Stomach (tissue), 9 donors: Measurements from ENCODE around the gene FURIN. TPM values are rescaled to one million over a fixed set of nuclear protein-coding genes. Genes with fewer than 3 reads are reported as not detected.
"Not testable (repeated sequence)": the region's sequence is repeated elsewhere in the genome, so short reads cannot be mapped to it uniquely, and the experiment has no call there.

ENCODE experiments used
- DNase-seq, 2 donors: peaks; one replicate each; pipeline versions ENCODE4 v3.0.0 to v3.0.0-alpha.2; 2013 to 2019
- H3K27ac ChIP-seq, 5 donors: fragments of 200-600 bp in 4 of 5; sonication (generic) in 4 of 5; one replicate each; pipeline ENCODE4 v1.5.1; 2013 to 2019; ENCODE audit warnings: mild to moderate bottlenecking in 1 of 5, moderate library complexity in 1 of 5
- H3K27me3 ChIP-seq, 3 donors: fragments of 200-600 bp; sonication (generic); one replicate each; pipeline ENCODE4 v1.5.1; 2017 to 2019; ENCODE audit warnings: mixed run types in 1 of 3
- H3K36me3 ChIP-seq, 4 donors: fragments of 200-600 bp; sonication (generic); 1 replicate in 3 of 4; 2 replicates in 1 of 4; pipeline ENCODE4 v1.5.1; 2016 to 2019
- H3K4me1 ChIP-seq, 4 donors: fragments of 200-600 bp; sonication (generic); one replicate each; pipeline ENCODE4 v1.5.1; 2016 to 2019
- H3K4me3 ChIP-seq, 4 donors: fragments of 200-600 bp; sonication (generic) in 3 of 4; one replicate each; pipeline ENCODE4 v1.5.1; 2016 to 2019; ENCODE audit warnings: mild to moderate bottlenecking in 1 of 4
- H3K9me3 ChIP-seq, 4 donors: fragments of 200-600 bp; sonication (generic); one replicate each; pipeline ENCODE4 v1.5.1; 2016 to 2019
- EP300 ChIP-seq: sonication (generic); formaldehyde crosslinking; IDR thresholded peaks from one replicate; pipeline ENCODE4 v1.6.1; 2017; ENCODE audit warnings: antibody characterized with exemption
- POLR2A ChIP-seq, 4 donors: fragments of 450-650 bp; IDR thresholded peaks; one replicate each; pipeline ENCODE4 v1.6.1; 2016; ENCODE audit warnings: antibody characterized with exemption in 4 of 4, control low read depth in 2 of 4, mild to moderate bottlenecking in 1 of 4, moderate library complexity in 1 of 4
- POLR2AphosphoS5 ChIP-seq, 3 donors: sonication (generic); formaldehyde crosslinking; IDR thresholded peaks; one replicate each; pipeline ENCODE4 v1.6.1; 2016; ENCODE audit warnings: antibody characterized with exemption in 3 of 3
- WGBS, 5 donors: extraction: QIAGEN DNeasy Blood & Tissue Kit in 3 of 5; methylation state at CpG; one replicate each; pipeline versions ENCODE4 v1.1.5 to v1.1.7; 2013 to 2018; 5-methylcytosine and 5-hydroxymethylcytosine counted together
- intact Hi-C: fragments of 100-400 bp; cut with DNase I; formaldehyde crosslinking; loops from one replicate; pipeline ENCODE4 v1.15.1; 2023; ENCODE audit warnings: low total_unique reads
- polyA plus RNA-seq, 3 donors: library from polyadenylated mRNA; stranded (reverse); fragments of 200-250 nt; gene quantifications; one replicate each; pipeline ENCODE4 v1.2.3, GENCODE V29; 2013
- total RNA-seq, 5 donors: library from RNA; depleted of rRNA; stranded (reverse); fragments of >200 nt; gene quantifications; one replicate each; pipeline versions ENCODE4 v1.1.0 to v1.2.3, GENCODE V29; 2014 to 2016
- TF ChIP-seq, protein P1 (sequence below), 7 experiments: fragments of 450-650 bp in 4 of 7; fragments of 200-600 bp in 3 of 7; sonication (generic) in 3 of 7; IDR thresholded peaks; one replicate each; pipeline ENCODE4 v1.5.1; 2016 to 2019; ENCODE audit warnings: antibody characterized with exemption in 7 of 7, control low read depth in 2 of 7, mild to moderate bottlenecking in 1 of 7
- donor health status: healthy with polysubstance abuse.
- donor health status: Bipolar disorder and iron deficiency.
- donor health status: healthy.

Gene FURIN
- total and polyA plus RNA-seq, 8 donors = 13.7 to 81.1 (median 43.2) TPM

DNA sequence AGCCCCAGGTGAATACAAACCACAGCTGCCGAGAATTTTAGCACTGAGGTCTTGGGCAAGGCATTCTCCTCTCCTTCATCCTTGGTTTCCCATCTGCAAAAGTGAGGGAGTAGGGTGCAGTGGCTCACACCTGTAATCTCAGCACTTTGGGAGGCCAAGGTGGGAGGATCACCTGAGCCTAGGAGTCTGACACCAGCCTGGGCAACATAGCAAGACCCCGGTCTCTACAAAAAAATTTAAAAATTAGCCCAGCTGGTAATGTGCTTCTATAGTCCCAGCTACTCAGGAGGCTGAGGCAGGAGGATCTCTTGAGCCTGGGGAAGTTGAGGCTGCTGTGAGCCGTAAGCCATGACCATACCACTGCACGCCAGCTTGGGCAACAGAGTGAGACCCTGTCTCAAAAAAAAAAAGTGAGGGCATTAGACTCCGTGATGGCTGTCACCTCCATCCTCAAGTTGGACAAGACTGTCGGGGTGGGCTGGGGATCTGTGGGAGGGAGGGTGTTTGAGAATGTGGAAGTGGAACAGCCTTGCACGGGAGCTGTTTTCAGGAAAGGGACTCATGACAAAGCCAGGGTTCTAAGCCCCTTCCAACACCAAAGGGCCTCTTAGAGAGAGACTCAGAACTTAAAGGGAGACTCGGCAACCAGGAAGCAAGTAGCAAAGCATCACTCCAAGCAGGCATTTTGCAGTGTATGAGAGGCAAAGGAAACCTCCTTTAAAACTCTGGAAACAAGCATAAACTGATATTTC is 46.0 kb upstream of the FURIN start:
- WGBS, 5 donors = 80 to 93% (median 91%) methylated on average over 7 to 8 of the region's 8 CpGs
- TF ChIP-seq, protein P1, sequence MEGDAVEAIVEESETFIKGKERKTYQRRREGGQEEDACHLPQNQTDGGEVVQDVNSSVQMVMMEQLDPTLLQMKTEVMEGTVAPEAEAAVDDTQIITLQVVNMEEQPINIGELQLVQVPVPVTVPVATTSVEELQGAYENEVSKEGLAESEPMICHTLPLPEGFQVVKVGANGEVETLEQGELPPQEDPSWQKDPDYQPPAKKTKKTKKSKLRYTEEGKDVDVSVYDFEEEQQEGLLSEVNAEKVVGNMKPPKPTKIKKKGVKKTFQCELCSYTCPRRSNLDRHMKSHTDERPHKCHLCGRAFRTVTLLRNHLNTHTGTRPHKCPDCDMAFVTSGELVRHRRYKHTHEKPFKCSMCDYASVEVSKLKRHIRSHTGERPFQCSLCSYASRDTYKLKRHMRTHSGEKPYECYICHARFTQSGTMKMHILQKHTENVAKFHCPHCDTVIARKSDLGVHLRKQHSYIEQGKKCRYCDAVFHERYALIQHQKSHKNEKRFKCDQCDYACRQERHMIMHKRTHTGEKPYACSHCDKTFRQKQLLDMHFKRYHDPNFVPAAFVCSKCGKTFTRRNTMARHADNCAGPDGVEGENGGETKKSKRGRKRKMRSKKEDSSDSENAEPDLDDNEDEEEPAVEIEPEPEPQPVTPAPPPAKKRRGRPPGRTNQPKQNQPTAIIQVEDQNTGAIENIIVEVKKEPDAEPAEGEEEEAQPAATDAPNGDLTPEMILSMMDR (IDR thresholded peaks at IDR 0.05) = no peak
- no peak for TF ChIP-seq POLR2A (IDR thresholded peaks at IDR 0.05)
- TF ChIP-seq EP300 = no peak
- TF ChIP-seq POLR2AphosphoS5 (IDR thresholded peaks at IDR 0.05) = no peak
- Histone ChIP-seq H3K27ac (no peak overlapping the region), H3K9me3 (no peaks in the 10 kb centered on the region), H3K27me3 (no peaks in the 10 kb centered on the region), H3K4me1 (peaks cover 0 to 28% (median 17%) of the 10 kb centered on the region in 4 donors), H3K36me3 (no peaks in the 10 kb centered on the region), H3K4me3 (no peak overlapping the region)
- no peak for DNase-seq
- intact Hi-C loops = no loop called here

DNA sequence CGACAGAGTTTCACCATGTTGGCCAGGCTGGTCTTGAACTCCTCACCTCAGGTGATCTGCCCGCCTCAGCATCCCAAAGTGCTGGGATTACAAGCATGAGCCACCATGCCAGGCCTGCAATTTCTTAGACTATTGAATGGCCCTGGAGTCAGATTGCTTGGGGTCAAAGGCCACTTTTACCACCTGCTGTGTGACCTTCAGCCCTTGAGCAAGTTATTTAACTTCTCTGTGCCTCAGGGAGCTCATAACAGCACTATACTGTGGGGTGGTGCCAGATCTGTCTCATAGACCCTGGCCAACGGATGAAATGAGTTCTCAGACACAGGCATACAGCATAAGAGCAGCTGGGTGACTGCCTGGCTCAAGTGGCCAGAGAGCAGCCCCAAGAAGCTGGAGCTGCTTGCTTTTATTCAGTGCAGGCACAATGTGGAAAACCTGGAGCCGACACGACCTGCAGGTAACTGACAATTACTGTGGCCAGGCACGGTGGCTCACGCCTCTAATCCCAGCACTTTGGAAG is 44.9 kb upstream of the FURIN start:
- no peaks in the 10 kb centered on the region for H3K36me3 ChIP-seq
- DNase-seq = no peak
- 82 to 94% (median 88%) methylated on average over 7 of the region's 7 CpGs for WGBS, 5 donors
- no peak overlapping the region for H3K4me3 ChIP-seq
- intact Hi-C loops = no loop called here
- H3K27ac ChIP-seq = no peak overlapping the region
- H3K27me3 ChIP-seq = no peaks in the 10 kb centered on the region
- H3K9me3 ChIP-seq = no peaks in the 10 kb centered on the region
- peaks cover 0 to 17% (median 9%) of the 10 kb centered on the region in 4 donors for H3K4me1 ChIP-seq
- no peak for TF ChIP-seq POLR2A (IDR thresholded peaks at IDR 0.05)
- TF ChIP-seq, protein P1 (IDR thresholded peaks at IDR 0.05) = no peak

DNA sequence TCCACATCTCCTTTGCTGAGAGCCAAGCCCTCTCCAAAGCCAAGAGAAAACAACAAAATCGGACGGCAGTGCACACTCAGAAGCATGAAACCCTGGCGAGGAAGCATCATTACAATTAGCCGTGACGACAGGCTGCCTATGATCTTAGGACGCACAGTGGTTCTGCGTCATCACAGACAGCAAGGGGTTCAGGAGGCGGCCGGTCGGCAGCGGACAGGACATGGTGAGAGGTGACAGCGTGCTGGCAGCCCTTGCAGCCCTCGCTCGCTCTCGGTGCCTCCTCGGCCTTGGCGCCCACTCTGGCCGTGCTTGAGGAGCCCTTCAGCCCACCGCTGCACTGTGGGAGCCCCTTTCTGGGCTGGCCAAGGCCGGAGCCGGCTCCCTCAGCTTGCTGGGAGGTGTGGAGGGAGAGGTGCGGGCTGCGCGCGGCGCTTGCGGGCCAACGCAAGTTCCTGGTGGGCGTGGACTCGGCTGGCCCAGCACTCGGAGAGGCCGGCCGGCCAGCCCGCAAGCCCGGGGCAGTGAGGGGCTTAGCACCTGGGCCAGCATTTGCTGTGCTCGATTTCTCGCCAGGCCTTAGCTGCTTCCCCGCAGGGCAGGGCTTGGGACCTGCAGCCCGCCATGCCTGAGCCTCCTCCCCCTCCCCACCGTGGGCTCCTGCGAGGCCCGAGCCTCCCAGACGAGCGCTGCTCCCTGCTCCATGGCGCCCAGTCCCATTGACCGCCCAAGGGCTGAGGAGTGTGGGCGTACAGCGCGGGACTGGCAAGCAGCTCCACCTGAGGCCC is 43.1 kb upstream of the FURIN start:
- intact Hi-C loops, H3K27me3 ChIP-seq, H3K9me3 ChIP-seq, H3K4me3 ChIP-seq, DNase-seq, H3K36me3 ChIP-seq, H3K27ac ChIP-seq: not testable (repeated sequence)
- peaks cover 0 to 17% (median 4%) of the 10 kb centered on the region in 4 donors for H3K4me1 ChIP-seq
- 91 to 99% (median 97%) methylated on average over 27 to 48 of the region's 49 CpGs for WGBS, 5 donors

DNA sequence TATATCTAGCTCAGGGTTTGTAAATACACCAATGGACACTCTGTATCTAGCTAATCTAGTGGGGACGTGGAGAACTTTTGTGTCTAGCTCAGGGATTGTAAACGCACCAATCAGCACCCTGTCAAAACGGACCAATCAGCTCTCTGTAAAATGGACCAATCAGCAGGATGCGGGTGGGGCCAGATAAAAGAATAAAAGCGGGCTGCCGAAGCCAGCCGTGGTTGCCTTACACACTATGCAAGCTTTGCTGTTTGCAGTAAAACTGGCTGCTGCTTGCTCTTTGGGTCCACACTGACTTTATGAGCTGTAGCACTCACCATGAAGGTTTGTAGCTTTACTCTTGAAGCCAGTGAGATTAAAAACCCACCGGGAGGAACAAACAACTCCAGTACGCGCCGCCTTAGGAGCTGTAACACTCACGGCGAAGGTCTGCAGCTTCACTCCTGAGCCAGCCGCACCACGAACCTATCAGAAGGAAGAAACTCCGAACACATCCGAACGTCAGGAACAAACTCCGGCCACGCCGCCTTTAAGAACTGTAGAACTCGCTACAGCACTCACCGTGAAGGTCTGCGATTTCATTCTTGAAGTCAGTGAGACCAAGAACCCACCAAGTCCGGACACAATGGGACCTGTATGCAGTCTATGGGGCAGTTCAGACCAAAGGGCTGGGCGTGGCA is 42.0 kb upstream of the FURIN start:
- H3K9me3 ChIP-seq = not testable (repeated sequence)
- 87 to 91% (median 90%) methylated on average over 25 to 26 of the region's 26 CpGs for WGBS, 5 donors
- peaks cover 0 to 20% (median 4%) of the 10 kb centered on the region in 4 donors for H3K4me1 ChIP-seq

DNA sequence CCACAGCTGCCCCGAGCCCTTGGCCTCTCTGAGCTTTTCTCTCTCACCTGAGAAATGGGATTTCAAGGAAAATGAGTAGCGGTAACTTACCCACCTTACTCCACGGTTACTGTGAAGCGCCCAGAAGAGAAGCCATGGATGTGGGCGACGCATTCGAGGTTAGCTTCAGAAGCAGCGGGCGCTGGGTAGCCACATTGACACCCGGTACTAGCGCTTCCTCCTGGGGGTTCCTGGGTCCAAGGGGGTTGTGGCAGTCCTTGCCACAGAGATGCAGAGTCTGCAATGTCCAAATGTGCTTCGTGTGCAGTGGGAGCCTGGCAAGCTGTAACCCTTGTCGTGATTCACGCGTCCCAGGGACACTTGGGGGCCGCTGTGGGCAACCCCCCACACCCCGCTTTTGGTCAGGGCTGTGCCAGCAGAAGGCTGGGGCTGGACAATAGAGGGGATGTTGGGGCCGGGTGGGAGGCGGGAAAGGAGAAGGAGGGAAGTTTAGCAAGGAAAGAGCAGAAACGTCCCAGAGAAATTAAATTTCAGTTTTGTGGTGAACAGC is 41.4 kb upstream of the FURIN start:
- no peaks in the 10 kb centered on the region for H3K36me3 ChIP-seq
- TF ChIP-seq POLR2A (IDR thresholded peaks at IDR 0.05) = no peak
- TF ChIP-seq EP300 = no peak
- no peak for TF ChIP-seq POLR2AphosphoS5 (IDR thresholded peaks at IDR 0.05)
- TF ChIP-seq, protein P1 (IDR thresholded peaks at IDR 0.05) = no peak
- no peak for DNase-seq
- H3K4me1 ChIP-seq = peaks cover 0 to 20% (median 4%) of the 10 kb centered on the region in 4 donors
- no peaks in the 10 kb centered on the region for H3K27me3 ChIP-seq
- H3K27ac ChIP-seq = no peak overlapping the region
- 89 to 96% (median 94%) methylated on average over 20 of the region's 20 CpGs for WGBS, 5 donors
- intact Hi-C loops = no loop called here
- no peaks in the 10 kb centered on the region for H3K9me3 ChIP-seq
- H3K4me3 ChIP-seq = no peak overlapping the region

More for the DNA sequence above, 42.0 kb upstream of the FURIN start:
- H3K4me3 ChIP-seq, H3K36me3 ChIP-seq, H3K27me3 ChIP-seq, intact Hi-C loops, H3K27ac ChIP-seq, DNase-seq: not testable (repeated sequence)
